NCI-H526 (cell line): ENCODE data around the gene PLXNA4.
A peak's percentile ranks its signal among the peaks of the same experiment; 100 is the strongest.

Experiments used
- DNase-seq, 2 experiments: peaks; one replicate each; lab custom pipeline; 2025; lab: John Stamatoyannopoulos, UW

PLXNA4 gene

GRCh38 chr7:132536654-132537395 lies 39.4 kb downstream of the PLXNA4 start:
- DNase-seq, result no peak

- no peak for DNase-seq
Measured at GRCh38 chr7:132533916-132534315, 42.4 kb downstream of the PLXNA4 start.

GRCh38 chr7:132532281-132532680 lies 44.0 kb downstream of the PLXNA4 start:
- no peak for DNase-seq

- no peak for DNase-seq
Measured at GRCh38 chr7:132531562-132531961, 44.7 kb downstream of the PLXNA4 start.

- DNase-seq, result no peak
Measured at GRCh38 chr7:132528695-132529094, 47.6 kb downstream of the PLXNA4 start.

GRCh38 chr7:132527467-132528410 lies 48.5 kb downstream of the PLXNA4 start:
- no peak for DNase-seq

- DNase-seq, result no peak
Measured at GRCh38 chr7:132526111-132526740, 50.0 kb downstream of the PLXNA4 start.

- DNase-seq, result no peak
Measured at GRCh38 chr7:132521423-132521822, 54.8 kb downstream of the PLXNA4 start.

GRCh38 chr7:132520591-132521280 lies 55.5 kb downstream of the PLXNA4 start:
- DNase-seq, result no peak

GRCh38 chr7:132519936-132520335 lies 56.3 kb downstream of the PLXNA4 start:
- DNase-seq, result no peak

GRCh38 chr7:132518839-132519173 lies 57.5 kb downstream of the PLXNA4 start:
- no peak for DNase-seq

- peak in 1 of 2 experiments; percentile 15 for DNase-seq
Measured at GRCh38 chr7:132518102-132518838, 58.0 kb downstream of the PLXNA4 start.

- no peak for DNase-seq
Measured at GRCh38 chr7:132516042-132516840, 60.0 kb downstream of the PLXNA4 start.

- DNase-seq, result no peak
Measured at GRCh38 chr7:132515181-132515580, 61.1 kb downstream of the PLXNA4 start.

GRCh38 chr7:132514430-132514829 lies 61.8 kb downstream of the PLXNA4 start:
- DNase-seq, result no peak

GRCh38 chr7:132511921-132512320 lies 64.3 kb downstream of the PLXNA4 start:
- DNase-seq, result no peak

- DNase-seq, result no peak
Measured at GRCh38 chr7:132511387-132511786, 64.9 kb downstream of the PLXNA4 start.

- DNase-seq, result no peak
Measured at GRCh38 chr7:132509643-132510042, 66.6 kb downstream of the PLXNA4 start.

- peak in 1 of 2 experiments; percentile 5 for DNase-seq
Measured at GRCh38 chr7:132508724-132509353, 67.4 kb downstream of the PLXNA4 start.

GRCh38 chr7:132504852-132505251 lies 71.4 kb downstream of the PLXNA4 start:
- no peak for DNase-seq
